HG02870 (cell line): ENCODE results near the gene GAGE2A.
"Not testable (repeated sequence)": the region's sequence is repeated elsewhere in the genome, so short reads cannot be mapped to it uniquely, and the experiment has no call there.

Experiments used
- ATAC-seq: cut with Tn5 transposase; IDR thresholded peaks from one replicate; pipeline ENCODE4 v1.9.1; 2021; ENCODE audit warnings: mild to moderate bottlenecking, moderate library complexity; ENCODE audit not compliant: unreplicated experiment

GAGE2A gene, protein sequence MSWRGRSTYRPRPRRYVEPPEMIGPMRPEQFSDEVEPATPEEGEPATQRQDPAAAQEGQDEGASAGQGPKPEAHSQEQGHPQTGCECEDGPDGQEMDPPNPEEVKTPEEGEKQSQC

GRCh38 chrX:49589196-49589595 lies at the start of gene GAGE2A:
GAGE2A (plus strand) TSS chrX:49589496; CDS start chrX:49590651, 1,155 bp downstream.
- not testable (repeated sequence) for ATAC-seq

DNA sequence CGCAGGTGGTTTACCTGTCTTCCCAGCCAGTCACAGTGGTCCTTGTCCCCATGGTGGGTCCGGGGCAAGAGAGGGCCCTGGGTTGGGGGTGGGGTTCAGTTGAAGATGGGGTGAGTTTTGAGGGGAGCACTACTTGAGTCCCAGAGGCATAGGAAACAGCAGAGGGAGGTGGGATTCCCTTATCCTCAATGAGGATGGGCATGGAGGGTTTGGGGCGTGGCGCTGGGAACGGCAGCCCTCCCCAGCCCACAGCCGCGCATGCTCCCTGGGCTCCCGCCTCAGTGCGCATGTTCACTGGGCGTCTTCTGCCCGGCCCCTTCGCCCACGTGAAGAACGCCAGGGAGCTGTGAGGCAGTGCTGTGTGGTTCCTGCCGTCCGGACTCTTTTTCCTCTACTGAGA lies 47.9 kb upstream of the GAGE2A start, which contains the start of gene GAGE12D:
TSS of gene GAGE12D (plus strand) at position 301 of the 400 bp plus-strand sequence. CDS start 1,155 bp downstream, outside the sequence.
- ATAC-seq: not testable (repeated sequence)

- ATAC-seq: not testable (repeated sequence)
Measured at GRCh38 chrX:49550989-49551388, 38.3 kb upstream of the GAGE2A start, which contains the start of gene GAGE12E. GAGE12E (plus strand) TSS chrX:49551289; CDS start chrX:49552444, 1,155 bp downstream.

DNA sequence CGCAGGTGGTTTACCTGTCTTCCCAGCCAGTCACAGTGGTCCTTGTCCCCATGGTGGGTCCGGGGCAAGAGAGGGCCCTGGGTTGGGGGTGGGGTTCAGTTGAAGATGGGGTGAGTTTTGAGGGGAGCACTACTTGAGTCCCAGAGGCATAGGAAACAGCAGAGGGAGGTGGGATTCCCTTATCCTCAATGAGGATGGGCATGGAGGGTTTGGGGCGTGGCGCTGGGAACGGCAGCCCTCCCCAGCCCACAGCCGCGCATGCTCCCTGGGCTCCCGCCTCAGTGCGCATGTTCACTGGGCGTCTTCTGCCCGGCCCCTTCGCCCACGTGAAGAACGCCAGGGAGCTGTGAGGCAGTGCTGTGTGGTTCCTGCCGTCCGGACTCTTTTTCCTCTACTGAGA lies 28.8 kb upstream of the GAGE2A start, which contains the start of gene GAGE12F:
TSS of gene GAGE12F (plus strand) at position 301 of the 400 bp plus-strand sequence. CDS start 1,155 bp downstream, outside the sequence.
- not testable (repeated sequence) for ATAC-seq

DNA sequence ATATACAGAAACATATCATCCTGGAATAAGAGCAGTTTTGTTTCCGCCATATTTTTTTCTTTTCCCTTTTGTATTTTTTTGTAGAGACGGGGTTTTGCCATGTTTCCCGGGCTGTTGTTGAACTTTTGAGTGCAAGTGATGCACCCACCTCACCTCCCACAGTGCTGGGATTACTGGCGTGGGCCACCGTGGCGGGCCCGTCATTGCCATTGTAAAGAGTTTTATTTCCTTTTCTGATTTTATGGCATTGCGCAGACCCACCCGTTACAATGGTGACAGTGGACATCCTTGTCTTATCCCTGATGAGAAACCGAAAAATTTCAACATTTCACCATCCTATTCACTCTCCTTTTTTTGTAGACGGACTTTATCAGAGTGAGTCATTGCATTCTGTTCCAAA lies 20.6 kb upstream of the GAGE2A start:
- ATAC-seq: not testable (repeated sequence)

- ATAC-seq: not testable (repeated sequence)
Measured at GRCh38 chrX:49569152-49569551, 20.1 kb upstream of the GAGE2A start.

GRCh38 chrX:49570100-49570499 lies 19.2 kb upstream of the GAGE2A start, which contains the start of gene GAGE12G:
GAGE12G (plus strand) TSS chrX:49570400; CDS start chrX:49571555, 1,155 bp downstream.
- ATAC-seq: not testable (repeated sequence)

GRCh38 chrX:49579649-49580048 lies 9.6 kb upstream of the GAGE2A start, which contains the start of gene GAGE12H:
GAGE12H (plus strand) TSS chrX:49579949; CDS start chrX:49581104, 1,155 bp downstream.
- not testable (repeated sequence) for ATAC-seq

- not testable (repeated sequence) for ATAC-seq
Measured at GRCh38 chrX:49589769-49590478, 628 bp downstream of the GAGE2A start.

DNA sequence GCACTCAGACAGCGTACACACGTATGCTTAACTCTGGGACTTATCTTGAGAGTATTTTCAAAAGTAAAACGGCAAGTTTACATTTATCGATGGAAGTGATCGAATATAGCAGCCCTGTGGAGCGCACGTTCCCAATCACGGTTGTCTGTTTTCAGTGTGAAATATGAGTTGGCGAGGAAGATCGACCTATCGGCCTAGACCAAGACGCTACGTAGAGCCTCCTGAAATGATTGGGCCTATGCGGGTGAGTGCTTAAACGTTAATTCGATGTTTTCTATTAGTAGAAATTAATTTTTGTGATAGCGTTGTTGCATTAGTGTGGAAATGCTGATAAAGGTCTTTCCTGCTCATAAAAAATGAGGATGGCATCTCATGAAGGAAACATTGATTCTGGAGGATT lies 1.2 kb downstream of the GAGE2A start:
- ATAC-seq: not testable (repeated sequence)

GRCh38 chrX:49598720-49599119 lies 9.4 kb downstream of the GAGE2A start, which contains the start of gene GAGE1:
GAGE1 (plus strand) TSS chrX:49599020; CDS start chrX:49600175, 1,155 bp downstream.
- not testable (repeated sequence) for ATAC-seq

DNA sequence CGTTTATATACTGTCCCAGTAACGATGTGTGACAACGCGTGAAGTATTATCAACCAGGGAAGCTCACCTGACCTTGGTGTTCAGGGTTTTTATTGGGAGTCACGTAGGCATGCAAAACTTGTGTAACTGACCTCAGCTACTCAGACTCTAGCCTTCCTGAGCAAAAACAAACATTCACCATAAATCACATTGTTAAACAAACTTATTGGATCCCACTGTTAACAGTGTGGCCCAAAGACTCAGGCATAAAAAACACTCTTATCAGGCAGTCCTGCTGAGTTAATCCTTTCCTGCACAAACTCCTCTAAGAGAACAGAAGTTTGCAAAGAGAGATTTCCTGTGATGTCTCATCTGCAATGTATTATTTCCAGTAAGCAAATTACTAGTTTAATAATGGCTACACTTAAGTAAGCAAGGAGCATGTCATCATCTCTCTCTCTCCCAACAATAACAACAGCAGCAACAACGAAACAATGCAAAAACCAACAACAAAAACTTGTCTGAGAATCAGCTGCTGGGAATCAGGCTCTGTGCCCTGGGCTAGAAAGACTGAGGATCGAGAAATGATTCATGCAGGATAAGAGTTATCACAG lies 21.5 kb downstream of the GAGE2A start:
- no peak for ATAC-seq

- ATAC-seq: no peak
Measured at GRCh38 chrX:49618574-49618973, 29.3 kb downstream of the GAGE2A start.

GRCh38 chrX:49627086-49627777 lies 37.9 kb downstream of the GAGE2A start:
- no peak for ATAC-seq

GRCh38 chrX:49644991-49645637 lies 55.8 kb downstream of the GAGE2A start:
- no peak for ATAC-seq
